DOHH2 (cell line): Measurements from ENCODE around the gene RELN.

ENCODE experiments used
- EZH2phosphoT487 ChIP-seq: fragments of 200-600 bp; sonication (generic); IDR thresholded peaks from 2 replicates; pipeline ENCODE4 v1.6.1; 2017; ENCODE audit warnings: borderline replicate concordance, mild to moderate bottlenecking, antibody characterized with exemption, low read length, moderate library complexity, mixed read lengths
- TF ChIP-seq, protein P1 (sequence below): fragments of 200-600 bp; sonication (generic); IDR thresholded peaks from one replicate; pipeline ENCODE4 v1.5.1; 2014; ENCODE audit warnings: antibody characterized with exemption, mild to moderate bottlenecking, low read depth, low read length; ENCODE audit not compliant: poor library complexity, severe bottlenecking

DNA sequence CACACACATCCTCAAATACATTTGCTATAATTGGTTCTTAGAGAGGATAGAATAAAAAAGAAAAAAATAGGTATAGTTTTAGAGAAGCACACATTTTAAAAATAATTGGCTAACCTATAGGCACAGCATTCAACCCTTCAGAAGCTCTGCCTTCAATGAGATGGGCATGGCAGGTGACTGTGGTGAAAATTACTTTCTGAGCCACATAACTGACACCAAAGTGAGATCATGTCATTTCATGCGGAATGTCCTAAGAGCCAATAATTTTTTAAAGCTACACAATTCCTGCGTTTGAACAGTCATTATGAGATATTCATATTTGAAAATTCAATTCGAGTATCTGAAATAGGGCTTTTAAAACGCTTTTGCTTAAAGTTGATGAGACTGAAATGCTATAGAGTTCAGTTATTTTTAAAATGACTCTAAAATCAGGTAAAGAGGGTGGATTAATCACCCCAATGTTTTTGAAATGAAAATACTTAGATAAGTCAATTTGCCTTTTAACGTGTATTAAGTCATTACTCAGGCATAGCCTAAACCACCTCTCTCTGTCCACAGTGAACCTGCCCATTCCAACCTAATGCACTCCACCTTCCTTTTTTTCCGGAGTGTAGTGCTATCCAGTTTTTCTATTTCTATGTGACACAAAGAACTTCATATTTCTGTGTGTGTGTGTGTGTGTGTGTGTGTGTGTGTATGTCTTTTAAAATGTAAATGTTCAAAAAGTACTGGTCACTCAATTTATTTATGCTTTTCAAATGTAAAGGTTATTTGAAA is 6.1 kb downstream of the RELN start:
- TF ChIP-seq, protein P1, sequence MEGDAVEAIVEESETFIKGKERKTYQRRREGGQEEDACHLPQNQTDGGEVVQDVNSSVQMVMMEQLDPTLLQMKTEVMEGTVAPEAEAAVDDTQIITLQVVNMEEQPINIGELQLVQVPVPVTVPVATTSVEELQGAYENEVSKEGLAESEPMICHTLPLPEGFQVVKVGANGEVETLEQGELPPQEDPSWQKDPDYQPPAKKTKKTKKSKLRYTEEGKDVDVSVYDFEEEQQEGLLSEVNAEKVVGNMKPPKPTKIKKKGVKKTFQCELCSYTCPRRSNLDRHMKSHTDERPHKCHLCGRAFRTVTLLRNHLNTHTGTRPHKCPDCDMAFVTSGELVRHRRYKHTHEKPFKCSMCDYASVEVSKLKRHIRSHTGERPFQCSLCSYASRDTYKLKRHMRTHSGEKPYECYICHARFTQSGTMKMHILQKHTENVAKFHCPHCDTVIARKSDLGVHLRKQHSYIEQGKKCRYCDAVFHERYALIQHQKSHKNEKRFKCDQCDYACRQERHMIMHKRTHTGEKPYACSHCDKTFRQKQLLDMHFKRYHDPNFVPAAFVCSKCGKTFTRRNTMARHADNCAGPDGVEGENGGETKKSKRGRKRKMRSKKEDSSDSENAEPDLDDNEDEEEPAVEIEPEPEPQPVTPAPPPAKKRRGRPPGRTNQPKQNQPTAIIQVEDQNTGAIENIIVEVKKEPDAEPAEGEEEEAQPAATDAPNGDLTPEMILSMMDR = no peak
- no peak for TF ChIP-seq EZH2phosphoT487
